ENCODE measurements around the gene BTBD7. TPM values are rescaled to one million over a fixed set of nuclear protein-coding genes. Genes with fewer than 3 reads are reported as not detected.

The BTBD7 gene
- polyA plus RNA-seq, 1 donor (not counting 4 experiments of a cell fraction or from before 2014, with no cell fraction given) = 25.1 TPM

DNA sequence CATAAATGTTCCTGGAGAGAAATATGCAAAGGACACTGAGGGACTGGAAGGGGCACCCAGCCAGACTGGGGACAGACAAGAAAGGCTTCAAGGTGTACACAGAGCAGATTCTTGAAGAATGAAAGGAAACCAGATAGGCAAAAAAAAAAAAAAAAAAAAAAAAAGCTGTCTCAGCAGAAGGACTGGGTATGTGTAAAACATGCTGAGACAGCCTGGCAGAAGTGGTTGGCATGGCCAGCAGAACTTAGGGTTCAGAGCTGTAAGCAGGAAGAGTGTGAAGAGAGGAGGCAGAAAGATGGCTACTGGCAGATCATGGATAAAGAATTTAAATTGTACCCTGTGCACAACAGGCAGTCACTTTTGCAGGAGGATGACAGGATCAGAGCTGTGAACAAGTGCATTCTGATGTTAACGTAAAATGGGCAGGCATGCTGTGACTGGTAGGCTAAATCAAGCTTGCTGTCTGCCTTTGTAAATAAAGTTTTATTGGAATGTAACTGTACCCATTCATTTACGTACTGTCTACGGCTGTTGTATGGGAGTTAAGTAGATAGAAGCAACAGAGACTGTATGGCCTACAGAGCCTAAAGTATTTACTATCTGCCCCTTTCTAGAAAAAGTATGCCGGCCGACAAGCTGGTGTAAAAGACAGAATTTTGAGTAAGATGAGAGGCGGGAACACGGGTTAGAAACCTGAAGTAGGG lies 83.6 kb downstream of the BTBD7 start:
- Histone ChIP-seq H3K9me1 (ENCODE audit: control insufficient read depth, extremely low read depth, insufficient read depth, low read length) (no peaks in the 10 kb centered on the region), H3K27me3 (ENCODE audit: control insufficient read depth, extremely low read depth, insufficient read depth, low read length) (no peaks in the 10 kb centered on the region), H3K4me3 (ENCODE audit: control insufficient read depth in 2 of 3, extremely low read depth in 1 of 3, insufficient read depth in 2 of 3, low read depth in 1 of 3, low read length in 3 of 3) (no peak overlapping the region), H2AFZ (ENCODE audit: control insufficient read depth, low read length) (no peak overlapping the region), H3K4me1 (ENCODE audit: control insufficient read depth, extremely low read depth, insufficient read depth, low read length) (no peaks in the 10 kb centered on the region), H4K20me1 (ENCODE audit: control insufficient read depth, extremely low read depth, insufficient read depth, low read length) (no peaks in the 10 kb centered on the region), H3K9ac (ENCODE audit: control insufficient read depth, extremely low read depth, insufficient read depth, low read length) (no peak overlapping the region), H3K4me2 (ENCODE audit: control insufficient read depth, extremely low read depth, insufficient read depth, low read depth, low read length) (no peak overlapping the region), H3K79me2 (ENCODE audit: control insufficient read depth, insufficient read depth, low read length) (no peaks in the 10 kb centered on the region), H3K27ac (ENCODE audit: control insufficient read depth, insufficient read depth, low read length) (no peak overlapping the region), H3K9me3 (ENCODE audit: control insufficient read depth, low read depth, low read length) (no peaks in the 10 kb centered on the region), H3K36me3 (ENCODE audit: control insufficient read depth in 2 of 2, extremely low read depth in 1 of 2, insufficient read depth in 2 of 2, low read length in 2 of 2) (peaks cover 8 to 30% of the 10 kb centered on the region in 2 experiments)
- DNase-seq (ENCODE audit: low read depth, low spot score) = no peak
- FAIRE-seq = no peak
- no peak for TF ChIP-seq CTCF (optimal IDR thresholded peaks at IDR 0.05 in 1 of 3, IDR thresholded peaks at IDR 0.05 in 1 of 3, conservative IDR thresholded peaks at IDR 0.05 in 1 of 3; ENCODE audit: extremely low read depth in 1 of 3, insufficient read depth in 2 of 3, low read length in 3 of 3)
- no peak for TF ChIP-seq EZH2 (IDR thresholded peaks at IDR 0.05; ENCODE audit: low read length)
- dilution Hi-C loops (cut with MboI; ENCODE audit: extremely low pct_ligation_motif_present, low sequenced_read_pairs) = no loop called here

GRCh38 chr14:93246534-93246933 lies 86.3 kb downstream of the BTBD7 start:
- no peak for FAIRE-seq
- no peak overlapping the region for H3K4me3 ChIP-seq (ENCODE audit: control insufficient read depth in 2 of 3, extremely low read depth in 1 of 3, insufficient read depth in 2 of 3, low read depth in 1 of 3, low read length in 3 of 3)

More at GRCh38 chr14:93246534-93246933, 86.3 kb downstream of the BTBD7 start:
- no peak overlapping the region for H3K27ac ChIP-seq (ENCODE audit: control insufficient read depth, insufficient read depth, low read length)
- H2AFZ ChIP-seq (ENCODE audit: control insufficient read depth, low read length) = no peak overlapping the region
- peaks cover 15 to 36% of the 10 kb centered on the region in 2 experiments for H3K36me3 ChIP-seq (ENCODE audit: control insufficient read depth in 2 of 2, extremely low read depth in 1 of 2, insufficient read depth in 2 of 2, low read length in 2 of 2)
- no peaks in the 10 kb centered on the region for H3K9me1 ChIP-seq (ENCODE audit: control insufficient read depth, extremely low read depth, insufficient read depth, low read length)
- TF ChIP-seq CTCF (optimal IDR thresholded peaks at IDR 0.05 in 1 of 3, IDR thresholded peaks at IDR 0.05 in 1 of 3, conservative IDR thresholded peaks at IDR 0.05 in 1 of 3; ENCODE audit: extremely low read depth in 1 of 3, insufficient read depth in 2 of 3, low read length in 3 of 3) (no peak), EZH2 (IDR thresholded peaks at IDR 0.05; ENCODE audit: low read length) (no peak)
- H3K9ac ChIP-seq (ENCODE audit: control insufficient read depth, extremely low read depth, insufficient read depth, low read length) = no peak overlapping the region
- no peaks in the 10 kb centered on the region for H3K27me3 ChIP-seq (ENCODE audit: control insufficient read depth, extremely low read depth, insufficient read depth, low read length)
- H3K4me1 ChIP-seq (ENCODE audit: control insufficient read depth, extremely low read depth, insufficient read depth, low read length) = no peaks in the 10 kb centered on the region
- dilution Hi-C loops (cut with MboI; ENCODE audit: extremely low pct_ligation_motif_present, low sequenced_read_pairs) = no loop called here
- H4K20me1 ChIP-seq (ENCODE audit: control insufficient read depth, extremely low read depth, insufficient read depth, low read length) = no peaks in the 10 kb centered on the region
- no peaks in the 10 kb centered on the region for H3K79me2 ChIP-seq (ENCODE audit: control insufficient read depth, insufficient read depth, low read length)
- no peaks in the 10 kb centered on the region for H3K9me3 ChIP-seq (ENCODE audit: control insufficient read depth, low read depth, low read length)
- DNase-seq (ENCODE audit: low read depth, low spot score) = no peak
- no peak overlapping the region for H3K4me2 ChIP-seq (ENCODE audit: control insufficient read depth, extremely low read depth, insufficient read depth, low read depth, low read length)
